Tibial artery (tissue), 4 donors: ENCODE results near the gene KYNU.
"Not testable (repeated sequence)": the region's sequence is repeated elsewhere in the genome, so short reads cannot be mapped to it uniquely, and the experiment has no call there.

Experiments used
- DNase-seq, 2 donors: peaks; one replicate each; pipeline ENCODE4 v3.0.0-alpha.2; 2019
- H3K27ac ChIP-seq, 2 donors: fragments of 200-600 bp; sonication (generic) in 1 of 2; 1 replicate in 1 of 2; 2 replicates in 1 of 2; pipeline ENCODE4 v1.5.1; 2018 to 2019; ENCODE audit warnings: mild to moderate bottlenecking in 1 of 2
- H3K27me3 ChIP-seq, 2 donors: fragments of 200-600 bp; sonication (generic) in 1 of 2; one replicate each; pipeline versions ENCODE4 v1.5.1 to v1.6.0; 2016 to 2019
- H3K36me3 ChIP-seq, 3 donors: fragments of 200-600 bp; sonication (generic) in 2 of 3; one replicate each; pipeline ENCODE4 v1.5.1; 2016 to 2019; ENCODE audit warnings: mild to moderate bottlenecking in 2 of 3
- H3K4me1 ChIP-seq, 4 donors: fragments of 200-600 bp; sonication (generic) in 2 of 4; 1 replicate in 3 of 4; 2 replicates in 1 of 4; pipeline ENCODE4 v1.5.1; 2016 to 2019
- H3K4me3 ChIP-seq, 2 donors: fragments of 200-600 bp; sonication (generic) in 1 of 2; 1 replicate in 1 of 2; 2 replicates in 1 of 2; pipeline ENCODE4 v1.5.1; 2018 to 2019; ENCODE audit warnings: mild to moderate bottlenecking in 2 of 2
- H3K9me3 ChIP-seq, 3 donors: fragments of 200-600 bp; sonication (generic) in 1 of 3; one replicate each; pipeline ENCODE4 v1.5.1; 2016 to 2019
- CTCF ChIP-seq, 2 experiments: fragments of 200-600 bp in 1 of 2; fragments of 450-650 bp in 1 of 2; IDR thresholded peaks; one replicate each; pipeline ENCODE4 v1.5.1; 2017 to 2019; ENCODE audit warnings: antibody characterized with exemption in 2 of 2, mild to moderate bottlenecking in 1 of 2, moderate library complexity in 1 of 2
- intact Hi-C: fragments of 100-400 bp; cut with DNase I; formaldehyde crosslinking; loops from one replicate; pipeline ENCODE4 v1.15.0; 2023; ENCODE audit warnings: low total_unique reads

The KYNU gene

GRCh38 chr2:142901780-142902179, 24.3 kb downstream of the KYNU start:
- TF ChIP-seq CTCF (IDR thresholded peaks at IDR 0.05): no peak
- no peak overlapping the region for H3K27ac ChIP-seq
- DNase-seq: no peak
- H3K4me1 ChIP-seq: no peaks in the 10 kb centered on the region
- no peaks in the 10 kb centered on the region for H3K9me3 ChIP-seq
- H3K27me3 ChIP-seq: no peaks in the 10 kb centered on the region
- H3K36me3 ChIP-seq: no peaks in the 10 kb centered on the region
- no peak overlapping the region for H3K4me3 ChIP-seq
- intact Hi-C loops: no loop called here

DNA sequence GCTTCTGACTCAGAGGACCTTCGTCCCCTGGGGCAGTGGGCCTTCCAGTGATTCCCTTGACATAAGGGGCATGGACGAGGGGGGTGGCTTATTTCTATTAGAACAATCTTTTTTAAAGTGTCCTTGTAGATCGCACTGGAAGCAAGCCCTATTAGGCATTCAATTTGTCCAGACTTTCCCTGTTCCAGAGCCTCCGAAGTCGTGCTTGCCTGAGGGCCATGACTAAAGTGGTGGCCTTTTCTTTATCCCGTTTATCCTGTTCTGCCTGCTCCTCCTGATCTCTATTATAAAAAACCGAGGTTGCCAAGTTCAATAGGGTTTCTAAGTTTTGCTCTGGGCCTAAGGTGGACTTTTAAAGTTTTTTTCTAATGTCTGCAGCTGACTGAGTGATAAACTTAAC, 26.3 kb downstream of the KYNU start:
- DNase-seq, H3K4me3 ChIP-seq, H3K36me3 ChIP-seq, intact Hi-C loops, H3K27ac ChIP-seq, H3K27me3 ChIP-seq, H3K9me3 ChIP-seq, H3K4me1 ChIP-seq: not testable (repeated sequence)

- no peaks in the 10 kb centered on the region for H3K36me3 ChIP-seq
- no peak for DNase-seq
- no peaks in the 10 kb centered on the region for H3K4me1 ChIP-seq
- H3K4me3 ChIP-seq: no peak overlapping the region
- TF ChIP-seq CTCF (IDR thresholded peaks at IDR 0.05): no peak
- no peaks in the 10 kb centered on the region for H3K9me3 ChIP-seq
- H3K27ac ChIP-seq: no peak overlapping the region
- intact Hi-C loops: no loop called here
- no peaks in the 10 kb centered on the region for H3K27me3 ChIP-seq
Measured at GRCh38 chr2:142907653-142908052, 30.2 kb downstream of the KYNU start.

DNA sequence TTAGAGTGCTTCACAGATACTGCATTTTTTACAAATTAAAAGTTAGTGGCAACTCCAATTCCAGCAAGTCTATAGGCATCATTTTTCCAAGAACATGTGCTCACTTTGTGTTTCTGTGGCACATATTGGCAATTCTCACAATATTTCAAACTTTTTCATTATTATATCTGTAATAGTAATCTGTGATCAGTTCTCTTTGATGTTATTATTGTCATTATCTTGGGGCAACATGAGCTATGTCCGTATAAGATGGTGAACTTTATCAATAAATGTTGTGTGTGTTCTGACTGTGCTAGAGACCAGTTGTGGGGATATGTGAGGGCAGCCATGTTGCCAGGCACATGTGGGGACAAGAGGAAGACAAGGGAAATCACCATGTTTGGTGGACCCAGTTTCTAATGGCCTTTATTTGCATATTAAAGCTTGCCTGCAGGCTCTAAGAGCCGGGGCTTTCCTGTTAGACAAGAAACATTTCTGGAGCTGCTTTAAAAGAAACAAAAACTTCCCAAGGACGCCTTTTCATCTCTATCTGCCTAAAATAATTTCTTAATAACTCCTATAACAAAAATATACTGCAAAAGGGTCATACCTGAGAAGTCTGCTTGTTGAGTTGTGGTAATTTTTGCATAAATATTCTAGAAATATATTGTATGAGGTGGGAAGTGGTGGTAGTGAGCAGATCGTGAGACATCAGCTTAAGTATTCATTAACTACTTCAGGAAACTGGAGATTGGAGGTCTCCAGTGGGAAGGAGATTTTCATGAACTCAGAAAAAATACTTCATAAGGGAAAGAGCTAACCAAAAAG, 37.2 kb downstream of the KYNU start:
- Histone ChIP-seq H3K36me3 (no peaks in the 10 kb centered on the region), H3K27me3 (no peaks in the 10 kb centered on the region), H3K4me1 (no peaks in the 10 kb centered on the region), H3K9me3 (no peaks in the 10 kb centered on the region), H3K27ac (no peak overlapping the region), H3K4me3 (no peak overlapping the region)
- DNase-seq: no peak
- TF ChIP-seq CTCF (IDR thresholded peaks at IDR 0.05): no peak
- intact Hi-C loops: no loop called here

DNA sequence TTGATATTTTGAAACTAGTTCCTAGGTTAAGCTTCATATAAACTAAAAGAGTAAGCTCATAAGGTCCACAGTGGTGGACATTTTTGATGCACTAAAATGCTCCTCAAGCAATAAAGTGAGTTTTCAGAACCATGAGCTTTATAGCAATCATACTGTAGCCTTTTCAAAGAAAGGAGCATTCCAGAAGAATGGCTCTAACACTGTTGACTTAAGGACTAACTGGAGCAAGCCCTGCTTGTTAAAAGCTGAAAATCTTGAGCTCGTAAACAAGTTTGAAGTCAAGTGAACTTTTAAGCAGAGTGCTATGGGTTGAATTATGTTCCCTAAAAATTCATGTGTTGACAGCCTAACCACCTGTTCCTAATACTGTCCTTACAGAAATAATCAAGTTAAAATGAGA, 38.0 kb downstream of the KYNU start:
- no peaks in the 10 kb centered on the region for H3K36me3 ChIP-seq
- H3K27me3 ChIP-seq: no peaks in the 10 kb centered on the region
- intact Hi-C loops: no loop called here

DNA sequence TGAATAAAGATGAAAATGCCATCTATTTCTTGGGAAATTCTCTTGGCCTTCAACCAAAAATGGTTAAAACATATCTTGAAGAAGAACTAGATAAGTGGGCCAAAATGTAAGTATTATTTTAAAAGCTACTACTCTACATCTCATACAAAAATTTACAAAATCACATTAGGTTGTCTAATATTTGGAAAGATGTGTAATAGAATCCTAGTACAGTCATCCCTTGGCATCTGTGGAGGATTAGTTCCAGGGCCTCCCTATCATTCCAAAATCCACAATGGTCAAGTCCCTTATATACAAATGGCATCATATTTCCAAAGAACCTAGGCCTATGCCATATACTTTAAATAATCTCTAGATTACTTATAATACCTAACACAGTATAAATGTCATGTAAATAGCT, 41.2 kb downstream of the KYNU start:
- no peak overlapping the region for H3K27ac ChIP-seq
- no peaks in the 10 kb centered on the region for H3K36me3 ChIP-seq
- H3K4me1 ChIP-seq: no peaks in the 10 kb centered on the region
- intact Hi-C loops: no loop called here
- H3K4me3 ChIP-seq: no peak overlapping the region
- TF ChIP-seq CTCF (IDR thresholded peaks at IDR 0.05): no peak
- no peak for DNase-seq
- H3K27me3 ChIP-seq: no peaks in the 10 kb centered on the region
- no peaks in the 10 kb centered on the region for H3K9me3 ChIP-seq

More for the DNA sequence above, 38.0 kb downstream of the KYNU start:
- H3K4me3 ChIP-seq: no peak overlapping the region
- H3K9me3 ChIP-seq: no peaks in the 10 kb centered on the region
- no peak for DNase-seq
- H3K4me1 ChIP-seq: no peaks in the 10 kb centered on the region
- no peak for TF ChIP-seq CTCF (IDR thresholded peaks at IDR 0.05)
- no peak overlapping the region for H3K27ac ChIP-seq
